Naive thymus-derived CD4-positive, alpha-beta T cell (primary cell): ENCODE data around the gene DENND1B. TPM values are rescaled to one million over a fixed set of nuclear protein-coding genes. Genes with fewer than 3 reads are reported as not detected.
A peak's percentile ranks its signal among the peaks of the same experiment; 100 is the strongest.

ENCODE experiments used
- ATAC-seq: fragments of 150-1000 bp; cut with Tn5 transposase; 2 replicates; pipeline ENCODE4 v1.10.0; 2021; ENCODE audit warnings: mild to moderate bottlenecking, moderate library complexity
- CTCF ChIA-PET: fragments of 350-600 bp; sonication (Branson Sonifier 250); formaldehyde crosslinking; loops from one replicate; lab custom pipeline; 2021; ENCODE audit warnings: antibody characterized with exemption; lab: Charles Lee
- POLR2A ChIA-PET: fragments of 350-600 bp; sonication (Branson Sonifier 250); formaldehyde crosslinking; loops from one replicate; lab custom pipeline; 2021; ENCODE audit warnings: antibody characterized with exemption, inconsistent platforms; lab: Charles Lee
- DNase-seq, 9 donors: peaks; one replicate each; pipeline versions ENCODE4 v3.0.0 to v3.0.0-alpha.2; 2020 to 2022; ENCODE audit warnings: mixed read lengths in 1 of 9
- H3K27ac ChIP-seq: one replicate; pipeline ENCODE4 v1.7.0; 2013; ENCODE audit warnings: mild to moderate bottlenecking, low read depth, low read length, moderate library complexity
- H3K27me3 ChIP-seq, 2 donors: one replicate each; pipeline ENCODE4 v1.7.0; 2013; ENCODE audit warnings: low read length in 2 of 2, mild to moderate bottlenecking in 2 of 2, moderate library complexity in 2 of 2; ENCODE audit not compliant: control insufficient read depth in 2 of 2, insufficient read depth in 2 of 2
- H3K36me3 ChIP-seq, 3 experiments: 1 replicate in 2 of 3; 2 replicates in 1 of 3; pipeline ENCODE4 v1.7.0; 2013; ENCODE audit warnings: low read length in 3 of 3, mild to moderate bottlenecking in 3 of 3, moderate library complexity in 1 of 3; ENCODE audit not compliant: insufficient read depth in 3 of 3, control insufficient read depth in 2 of 3
- H3K4me1 ChIP-seq, 2 donors: one replicate each; pipeline ENCODE4 v1.7.0; 2013; ENCODE audit warnings: low read length in 2 of 2, mild to moderate bottlenecking in 2 of 2, moderate library complexity in 1 of 2; ENCODE audit not compliant: control insufficient read depth in 2 of 2, insufficient read depth in 2 of 2
- H3K4me3 ChIP-seq: 2 replicates; pipeline ENCODE4 v1.7.0; 2013; ENCODE audit warnings: mild to moderate bottlenecking, low read length
- H3K9me3 ChIP-seq, 3 experiments: 1 replicate in 2 of 3; 2 replicates in 1 of 3; pipeline ENCODE4 v1.7.0; 2013; ENCODE audit warnings: low read length in 3 of 3; ENCODE audit not compliant: control insufficient read depth in 2 of 3
- H3K27ac Mint-ChIP-seq, 9 donors: one replicate each; pipeline ENCODE4 v1.8.0; 2020 to 2022; ENCODE audit warnings: mixed read lengths in 9 of 9, mild to moderate bottlenecking in 8 of 9, moderate library complexity in 5 of 9, inconsistent platforms in 2 of 9
- H3K27me3 Mint-ChIP-seq, 5 donors: one replicate each; pipeline ENCODE4 v1.8.0; 2021 to 2022; ENCODE audit warnings: mixed read lengths in 5 of 5, mild to moderate bottlenecking in 1 of 5
- H3K36me3 Mint-ChIP-seq, 5 donors: one replicate each; pipeline ENCODE4 v1.8.0; 2020 to 2022; ENCODE audit warnings: mixed read lengths in 5 of 5, mild to moderate bottlenecking in 3 of 5, inconsistent platforms in 1 of 5
- H3K4me1 Mint-ChIP-seq, 7 donors: one replicate each; pipeline ENCODE4 v1.8.0; 2020 to 2022; ENCODE audit warnings: mixed read lengths in 7 of 7, mild to moderate bottlenecking in 3 of 7, inconsistent platforms in 1 of 7
- H3K4me3 Mint-ChIP-seq, 10 donors: one replicate each; pipeline ENCODE4 v1.8.0; 2020 to 2022; ENCODE audit warnings: mild to moderate bottlenecking in 10 of 10, mixed read lengths in 10 of 10, moderate library complexity in 6 of 10, inconsistent platforms in 2 of 10
- H3K9me3 Mint-ChIP-seq, 11 donors: one replicate each; pipeline ENCODE4 v1.8.0; 2020 to 2022; ENCODE audit warnings: mixed read lengths in 11 of 11, mild to moderate bottlenecking in 4 of 11, inconsistent platforms in 1 of 11, moderate library complexity in 1 of 11
- intact Hi-C, 2 donors: fragments of 100-400 bp; cut with micrococcal nuclease; formaldehyde crosslinking; loops; one replicate each; pipeline ENCODE4 v1.15.1; 2023
- polyA plus RNA-seq, 2 donors: library from polyadenylated mRNA; unstranded; fragments of 300-500 nt; fragmentation: Illumina TruSeq; gene quantifications; one replicate each; pipeline ENCODE4 v1.2.3, GENCODE V29; 2021
- total RNA-seq, 6 experiments: library from RNA in 5 of 6; stranded (reverse) in 5 of 6; gene quantifications; 1 replicate in 5 of 6; 2 replicates in 1 of 6; pipeline ENCODE4 v1.2.3 and lab custom pipeline; 2021 to 2026

The DENND1B gene
- total and polyA plus RNA-seq, 7 experiments from 2014 or later = 7.3 to 28.7 (median 18.2) TPM

GRCh38 chr1:197671920-197672319 lies 103.4 kb downstream of the DENND1B start:
- POLR2A ChIA-PET = no interaction called here
- Mint-ChIP-seq H3K4me3 (no peak overlapping the region), H3K4me1 (peaks cover 0 to 19% (median 11%) of the 10 kb centered on the region in 7 donors), H3K27ac (no peak overlapping the region), H3K9me3 (no peaks in the 10 kb centered on the region), H3K27me3 (no peaks in the 10 kb centered on the region), H3K36me3 (peaks cover 0 to 12% (median 2%) of the 10 kb centered on the region in 5 donors)
- no peak overlapping the region for H3K4me3 ChIP-seq
- H3K9me3 ChIP-seq = no peaks in the 10 kb centered on the region
- no peaks in the 10 kb centered on the region for H3K4me1 ChIP-seq
- CTCF ChIA-PET = no interaction called here
- no peak for DNase-seq
- H3K27ac ChIP-seq = no peak overlapping the region
- ATAC-seq = no peak
- intact Hi-C loops = no loop called here
- H3K27me3 ChIP-seq = no peaks in the 10 kb centered on the region
- no peaks in the 10 kb centered on the region for H3K36me3 ChIP-seq

GRCh38 chr1:197671140-197671539 lies 104.1 kb downstream of the DENND1B start:
- intact Hi-C loops = no loop called here
- H3K27me3 Mint-ChIP-seq = no peaks in the 10 kb centered on the region
- H3K36me3 Mint-ChIP-seq = peaks cover 0 to 12% (median 2%) of the 10 kb centered on the region in 5 donors
- no peak overlapping the region for H3K4me3 Mint-ChIP-seq
- Histone ChIP-seq H3K9me3 (no peaks in the 10 kb centered on the region), H3K4me3 (no peak overlapping the region), H3K27ac (no peak overlapping the region), H3K4me1 (no peaks in the 10 kb centered on the region), H3K27me3 (no peaks in the 10 kb centered on the region), H3K36me3 (no peaks in the 10 kb centered on the region)
- ATAC-seq = no peak
- POLR2A ChIA-PET = no interaction called here
- no peak for DNase-seq
- no peak overlapping the region for H3K27ac Mint-ChIP-seq
- no peaks in the 10 kb centered on the region for H3K9me3 Mint-ChIP-seq
- H3K4me1 Mint-ChIP-seq = peaks cover 0 to 16% (median 7%) of the 10 kb centered on the region in 7 donors
- CTCF ChIA-PET = interaction anchor here (1.4 kb wide), 1 partner anchor 197 kb away, joined by 3 read pairs; no protein-coding TSS in a partner anchor

GRCh38 chr1:197666769-197667285 lies 108.5 kb downstream of the DENND1B start:
- Histone ChIP-seq H3K4me1 (no peaks in the 10 kb centered on the region), H3K27ac (no peak overlapping the region), H3K4me3 (no peak overlapping the region), H3K27me3 (no peaks in the 10 kb centered on the region), H3K36me3 (no peaks in the 10 kb centered on the region), H3K9me3 (no peaks in the 10 kb centered on the region)
- ChIA-PET CTCF (no interaction called here), POLR2A (no interaction called here)
- no peaks in the 10 kb centered on the region for H3K9me3 Mint-ChIP-seq
- H3K4me1 Mint-ChIP-seq = peaks cover 0 to 19% (median 4%) of the 10 kb centered on the region in 7 donors
- DNase-seq (no peak), ATAC-seq (no peak)
- H3K27ac Mint-ChIP-seq = no peak overlapping the region
- H3K4me3 Mint-ChIP-seq = no peak overlapping the region
- H3K27me3 Mint-ChIP-seq = no peaks in the 10 kb centered on the region
- intact Hi-C loops = no loop called here
- H3K36me3 Mint-ChIP-seq = peaks cover 0 to 8% (median 3%) of the 10 kb centered on the region in 5 donors

- H3K36me3 ChIP-seq = no peaks in the 10 kb centered on the region
- Mint-ChIP-seq H3K9me3 (no peaks in the 10 kb centered on the region), H3K4me1 (peaks cover 0 to 23% (median 11%) of the 10 kb centered on the region in 7 donors), H3K27ac (no peak overlapping the region), H3K4me3 (no peak overlapping the region), H3K36me3 (peaks cover 0 to 2% (median 0%) of the 10 kb centered on the region in 5 donors), H3K27me3 (no peaks in the 10 kb centered on the region)
- no peaks in the 10 kb centered on the region for H3K9me3 ChIP-seq
- CTCF ChIA-PET = no interaction called here
- no peaks in the 10 kb centered on the region for H3K27me3 ChIP-seq
- POLR2A ChIA-PET = no interaction called here
- ATAC-seq (no peak), DNase-seq (no peak)
- H3K4me1 ChIP-seq = peaks cover 0 to 4% of the 10 kb centered on the region in 2 donors
- H3K27ac ChIP-seq = no peak overlapping the region
- H3K4me3 ChIP-seq = no peak overlapping the region
- intact Hi-C loops = no loop called here
Observed at GRCh38 chr1:197664391-197664790, 110.9 kb downstream of the DENND1B start.

GRCh38 chr1:197663162-197663953 lies 111.9 kb downstream of the DENND1B start:
- no peak overlapping the region for H3K4me3 ChIP-seq
- peak overlapping the region in 4 of 9 donors; percentile 9 to 62 (median 21) for H3K27ac Mint-ChIP-seq
- H3K36me3 ChIP-seq = no peaks in the 10 kb centered on the region
- H3K9me3 Mint-ChIP-seq = no peaks in the 10 kb centered on the region
- ATAC-seq (no peak), DNase-seq (no peak)
- intact Hi-C loops = loop anchor here in 1 of 2 donors (2.0 kb wide), 1 partner anchor 15 kb away; no protein-coding TSS in a partner anchor
- ChIA-PET CTCF (no interaction called here), POLR2A (no interaction called here)
- peaks cover 0 to 2% (median 0%) of the 10 kb centered on the region in 5 donors for H3K36me3 Mint-ChIP-seq
- no peak overlapping the region for H3K27ac ChIP-seq
- H3K4me1 Mint-ChIP-seq = peaks cover 0 to 25% (median 14%) of the 10 kb centered on the region in 7 donors
- H3K9me3 ChIP-seq = no peaks in the 10 kb centered on the region
- peaks cover 0 to 6% of the 10 kb centered on the region in 2 donors for H3K4me1 ChIP-seq
- H3K4me3 Mint-ChIP-seq = no peak overlapping the region
- no peaks in the 10 kb centered on the region for H3K27me3 ChIP-seq
- no peaks in the 10 kb centered on the region for H3K27me3 Mint-ChIP-seq

GRCh38 chr1:197660389-197660788 lies 114.9 kb downstream of the DENND1B start:
- no peak overlapping the region for H3K4me3 ChIP-seq
- ATAC-seq (no peak), DNase-seq (no peak)
- Mint-ChIP-seq H3K27ac (no peak overlapping the region), H3K27me3 (no peaks in the 10 kb centered on the region), H3K4me3 (no peak overlapping the region), H3K4me1 (peaks cover 0 to 25% (median 14%) of the 10 kb centered on the region in 7 donors), H3K36me3 (peaks cover 4 to 23% (median 21%) of the 10 kb centered on the region in 5 donors), H3K9me3 (no peaks in the 10 kb centered on the region)
- intact Hi-C loops = no loop called here
- no peaks in the 10 kb centered on the region for H3K36me3 ChIP-seq
- ChIA-PET CTCF (no interaction called here), POLR2A (no interaction called here)
- peaks cover 0 to 6% of the 10 kb centered on the region in 2 donors for H3K4me1 ChIP-seq
- H3K9me3 ChIP-seq = no peaks in the 10 kb centered on the region
- H3K27me3 ChIP-seq = no peaks in the 10 kb centered on the region
- no peak overlapping the region for H3K27ac ChIP-seq
